SU-DHL-6 (cell line): ENCODE measurements around the gene PTGES.

Experiments
- H2AFZ ChIP-seq: fragments of 200-600 bp; sonication (generic); 2 replicates; pipeline ENCODE4 v1.6.1; 2014; ENCODE audit warnings: low read depth, mild to moderate bottlenecking, moderate library complexity, mixed read lengths, antibody characterized with exemption, low read length; ENCODE audit not compliant: severe bottlenecking
- H3F3A ChIP-seq: fragments of 200-600 bp; shearing (Covaris generic); 2 replicates; pipeline ENCODE4 v1.6.0; 2016; ENCODE audit warnings: antibody characterized with exemption, mild to moderate bottlenecking; ENCODE audit not compliant: insufficient read depth
- H3K27ac ChIP-seq: fragments of 200-600 bp; sonication (generic); 2 replicates; pipeline ENCODE4 v1.5.1; 2016; ENCODE audit warnings: low read depth, mild to moderate bottlenecking, low read length, moderate library complexity, mixed read lengths
- H3K27me3 ChIP-seq: fragments of 200-600 bp; sonication (generic), shearing (Covaris generic); 2 replicates; pipeline ENCODE4 v1.6.0; 2014; ENCODE audit warnings: mild to moderate bottlenecking, low read length
- H3K36me3 ChIP-seq: fragments of 200-600 bp; sonication (generic); 2 replicates; pipeline ENCODE4 v1.6.1; 2014; ENCODE audit warnings: mild to moderate bottlenecking, low read length, mixed read lengths
- H3K4me2 ChIP-seq: fragments of 300-600, 200-600 bp; shearing (Covaris generic), sonication (generic); 2 replicates; pipeline ENCODE4 v1.6.0; 2014; ENCODE audit warnings: low read length, low read depth, mild to moderate bottlenecking; ENCODE audit not compliant: poor library complexity, severe bottlenecking
- H3K4me3 ChIP-seq: fragments of 200-600 bp; sonication (generic); 2 replicates; pipeline ENCODE4 v1.5.1; 2014; ENCODE audit warnings: antibody characterized with exemption, low read length, mild to moderate bottlenecking, mixed read lengths; ENCODE audit not compliant: insufficient read depth, poor library complexity, severe bottlenecking
- H3K79me2 ChIP-seq: fragments of 200-600 bp; sonication (generic); 2 replicates; pipeline ENCODE4 v1.6.1; 2014; ENCODE audit warnings: mild to moderate bottlenecking, low read length, moderate library complexity; ENCODE audit not compliant: insufficient read depth
- H3K9ac ChIP-seq: fragments of 200-600 bp; sonication (generic); 2 replicates; pipeline ENCODE4 v1.7.0; 2014; ENCODE audit warnings: mild to moderate bottlenecking, low read length
- H3K9me2 ChIP-seq: fragments of 200-600 bp; sonication (generic); replicated peaks from 2 replicates; pipeline ENCODE4 v1.6.1; 2014; ENCODE audit warnings: low read length; ENCODE audit not compliant: insufficient read depth
- H3K9me3 ChIP-seq: fragments of 200-600 bp; sonication (generic); 2 replicates; pipeline ENCODE4 v1.6.1; 2014; ENCODE audit warnings: low read length, mixed read lengths; ENCODE audit not compliant: insufficient read depth
- H4K20me1 ChIP-seq: fragments of 200-600 bp; sonication (generic); 2 replicates; pipeline ENCODE4 v1.6.1; 2014; ENCODE audit warnings: low read depth, mild to moderate bottlenecking, antibody characterized with exemption, low read length, moderate library complexity, mixed read lengths
- EZH2phosphoT487 ChIP-seq: fragments of 200-600 bp; sonication (generic), shearing (Covaris generic); conservative IDR thresholded peaks from 2 replicates; pipeline ENCODE4 v1.6.1; 2018; ENCODE audit warnings: mild to moderate bottlenecking, antibody characterized with exemption, low read length, moderate library complexity, mixed read lengths
- TF ChIP-seq, protein P1 (sequence below): fragments of 200-600 bp; sonication (generic); IDR thresholded peaks from one replicate; pipeline ENCODE4 v1.5.1; 2017; ENCODE audit warnings: antibody characterized with exemption, mild to moderate bottlenecking, low read length, moderate library complexity; ENCODE audit not compliant: insufficient read depth, poor library complexity, severe bottlenecking

PTGES gene

DNA sequence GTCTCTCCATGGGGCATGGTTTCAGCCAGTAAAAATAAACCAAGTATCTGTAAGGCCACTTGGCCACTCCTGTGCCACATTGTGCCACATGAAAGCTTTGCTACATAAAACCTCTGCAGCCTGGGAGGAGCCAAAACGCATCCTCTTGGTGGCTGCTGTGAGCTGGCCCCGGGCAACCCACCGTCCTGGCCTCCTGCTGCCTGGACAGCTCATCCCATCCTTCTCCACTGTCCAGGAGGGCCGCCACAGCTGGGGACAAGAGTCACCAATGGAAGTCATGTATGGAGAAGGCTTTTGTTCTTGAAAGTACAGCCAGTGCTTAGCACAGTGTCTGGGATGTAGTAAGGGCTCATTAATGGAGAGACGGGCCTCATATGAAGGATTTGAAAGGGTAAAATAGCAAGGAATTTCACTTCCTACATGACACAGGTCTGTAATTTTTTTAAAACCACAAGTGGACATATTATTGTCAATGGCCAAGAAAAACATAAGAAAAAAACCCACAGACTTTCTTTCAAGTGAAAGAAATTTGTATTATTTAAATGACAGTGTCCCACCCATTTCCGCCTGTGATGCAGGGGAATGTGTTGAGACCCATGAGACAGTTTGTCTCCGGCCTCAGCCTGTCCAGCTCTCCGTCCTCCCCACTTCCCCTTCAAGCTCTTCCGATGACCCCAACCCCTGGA is 6.6 kb downstream of the PTGES start:
- no peaks in the 10 kb centered on the region for H3K79me2 ChIP-seq
- H3K4me3 ChIP-seq: no peak overlapping the region
- TF ChIP-seq, protein P1, sequence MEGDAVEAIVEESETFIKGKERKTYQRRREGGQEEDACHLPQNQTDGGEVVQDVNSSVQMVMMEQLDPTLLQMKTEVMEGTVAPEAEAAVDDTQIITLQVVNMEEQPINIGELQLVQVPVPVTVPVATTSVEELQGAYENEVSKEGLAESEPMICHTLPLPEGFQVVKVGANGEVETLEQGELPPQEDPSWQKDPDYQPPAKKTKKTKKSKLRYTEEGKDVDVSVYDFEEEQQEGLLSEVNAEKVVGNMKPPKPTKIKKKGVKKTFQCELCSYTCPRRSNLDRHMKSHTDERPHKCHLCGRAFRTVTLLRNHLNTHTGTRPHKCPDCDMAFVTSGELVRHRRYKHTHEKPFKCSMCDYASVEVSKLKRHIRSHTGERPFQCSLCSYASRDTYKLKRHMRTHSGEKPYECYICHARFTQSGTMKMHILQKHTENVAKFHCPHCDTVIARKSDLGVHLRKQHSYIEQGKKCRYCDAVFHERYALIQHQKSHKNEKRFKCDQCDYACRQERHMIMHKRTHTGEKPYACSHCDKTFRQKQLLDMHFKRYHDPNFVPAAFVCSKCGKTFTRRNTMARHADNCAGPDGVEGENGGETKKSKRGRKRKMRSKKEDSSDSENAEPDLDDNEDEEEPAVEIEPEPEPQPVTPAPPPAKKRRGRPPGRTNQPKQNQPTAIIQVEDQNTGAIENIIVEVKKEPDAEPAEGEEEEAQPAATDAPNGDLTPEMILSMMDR: no peak
- no peak for TF ChIP-seq EZH2phosphoT487
- H3K4me2 ChIP-seq: no peak overlapping the region
- H2AFZ ChIP-seq: no peak overlapping the region
- H3K27ac ChIP-seq: no peak overlapping the region
- H3K9me3 ChIP-seq: no peaks in the 10 kb centered on the region
- no peaks in the 10 kb centered on the region for H3K36me3 ChIP-seq
- no peak overlapping the region for H3K9ac ChIP-seq
- no peaks in the 10 kb centered on the region for H4K20me1 ChIP-seq
- H3K9me2 ChIP-seq: no peaks in the 10 kb centered on the region
- H3F3A ChIP-seq: no peaks in the 10 kb centered on the region
- no peaks in the 10 kb centered on the region for H3K27me3 ChIP-seq

DNA sequence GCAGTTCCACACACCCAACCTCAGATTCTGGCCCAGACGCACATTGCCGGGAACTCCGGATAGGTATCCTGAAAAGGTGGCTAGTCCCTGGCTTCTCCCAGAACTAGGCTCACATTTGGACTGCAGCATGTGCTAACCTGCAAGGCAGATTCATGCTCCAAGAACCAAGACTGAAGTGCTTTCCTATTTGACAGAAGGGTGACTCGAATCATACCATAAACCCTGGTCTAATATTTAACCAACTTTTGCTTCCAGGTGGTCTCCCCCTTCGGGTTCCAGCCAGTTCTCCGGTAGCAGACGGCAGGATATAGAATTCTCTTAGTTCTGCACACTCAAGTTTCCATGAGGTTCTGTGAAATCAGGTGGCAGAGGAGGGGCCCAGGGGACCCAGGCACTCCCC is 7.6 kb downstream of the PTGES start:
- Histone ChIP-seq H3F3A (no peaks in the 10 kb centered on the region), H3K9me2 (no peaks in the 10 kb centered on the region), H3K4me3 (no peak overlapping the region), H3K9ac (no peak overlapping the region), H3K79me2 (no peaks in the 10 kb centered on the region), H3K36me3 (no peaks in the 10 kb centered on the region), H3K4me2 (no peak overlapping the region), H3K27me3 (no peaks in the 10 kb centered on the region), H3K27ac (no peak overlapping the region), H2AFZ (no peak overlapping the region), H4K20me1 (no peaks in the 10 kb centered on the region), H3K9me3 (no peaks in the 10 kb centered on the region)
- TF ChIP-seq, protein P1: no peak
- TF ChIP-seq EZH2phosphoT487: no peak

GRCh38 chr9:129740666-129741464 is 12.0 kb downstream of the PTGES start:
- Histone ChIP-seq H3K4me3 (no peak overlapping the region), H3K9me2 (no peaks in the 10 kb centered on the region), H3F3A (no peaks in the 10 kb centered on the region), H3K9ac (no peak overlapping the region), H3K4me2 (no peak overlapping the region), H3K27ac (no peak overlapping the region), H4K20me1 (no peaks in the 10 kb centered on the region), H2AFZ (no peak overlapping the region), H3K9me3 (no peaks in the 10 kb centered on the region), H3K36me3 (no peaks in the 10 kb centered on the region), H3K27me3 (no peaks in the 10 kb centered on the region), H3K79me2 (no peaks in the 10 kb centered on the region)
- TF ChIP-seq, protein P1: no peak
- TF ChIP-seq EZH2phosphoT487: no peak
